Heart left ventricle (tissue), 16 donors: ENCODE measurements around the gene PITPNM1. TPM values are rescaled to one million over a fixed set of nuclear protein-coding genes. Genes with fewer than 3 reads are reported as not detected.

Experiments used
- ATAC-seq, 4 donors: fragments of 200-7000 bp; cut with Tn5 transposase; one replicate each; pipeline ENCODE4 v1.9.1; 2020 to 2022; ENCODE audit warnings: moderate library complexity in 4 of 4, mild to moderate bottlenecking in 3 of 4, moderate number of reproducible peaks in 1 of 4
- DNase-seq, 5 donors: peaks; one replicate each; pipeline ENCODE4 v3.0.0-alpha.2; 2020
- H3K27ac ChIP-seq, 12 donors: fragments of 200-600 bp; sonication (generic) in 4 of 12; one replicate each; pipeline versions ENCODE4 v1.5.0 to v1.8.0; 2016 to 2022; ENCODE audit warnings: mild to moderate bottlenecking in 2 of 12
- H3K27me3 ChIP-seq, 9 donors: fragments of 200-600 bp; sonication (generic) in 2 of 9; one replicate each; pipeline versions ENCODE4 v1.5.1 to v1.8.0; 2016 to 2022; ENCODE audit warnings: mild to moderate bottlenecking in 3 of 9
- H3K36me3 ChIP-seq, 9 donors: fragments of 200-600 bp; sonication (generic) in 2 of 9; one replicate each; pipeline versions ENCODE4 v1.5.0 to v1.8.0; 2018 to 2022; ENCODE audit warnings: mild to moderate bottlenecking in 2 of 9
- H3K4me1 ChIP-seq, 12 donors: fragments of 200-600 bp; sonication (generic) in 4 of 12; one replicate each; pipeline versions ENCODE4 v1.5.0 to v1.8.0; 2016 to 2022; ENCODE audit warnings: mild to moderate bottlenecking in 3 of 12
- H3K4me3 ChIP-seq, 12 donors: fragments of 200-600 bp; sonication (generic) in 4 of 12; one replicate each; pipeline versions ENCODE4 v1.5.0 to v1.8.0; 2017 to 2022; ENCODE audit warnings: mild to moderate bottlenecking in 9 of 12, moderate library complexity in 4 of 12
- H3K9me3 ChIP-seq, 12 donors: fragments of 200-600 bp; sonication (generic) in 4 of 12; one replicate each; pipeline versions ENCODE4 v1.5.0 to v1.8.0; 2016 to 2022; ENCODE audit warnings: mild to moderate bottlenecking in 1 of 12
- POLR2A ChIP-seq, 2 donors: fragments of 450-650 bp; IDR thresholded peaks; one replicate each; pipeline ENCODE4 v1.6.1; 2017; ENCODE audit warnings: antibody characterized with exemption in 2 of 2, mild to moderate bottlenecking in 2 of 2, moderate library complexity in 2 of 2
- WGBS, 4 donors: extraction: QIAGEN DNeasy Blood & Tissue Kit in 2 of 4; methylation state at CpG; one replicate each; pipeline versions ENCODE4 v1.1.5 to v1.1.7; 2013 to 2018; 5-methylcytosine and 5-hydroxymethylcytosine counted together
- intact Hi-C, 10 donors: fragments of 100-400 bp; cut with DNase I; formaldehyde crosslinking; loops; one replicate each; pipeline versions ENCODE4 v1.11.1 to v1.14.2; 2022
- microRNA-seq, 4 donors: library from miRNA; unstranded; fragments of <30 nt; microRNA quantifications; one replicate each; pipeline versions ENCODE4 to v1.2.0, GENCODE V29; 2017 to 2020
- polyA plus RNA-seq, 2 donors: library from polyadenylated mRNA; stranded (reverse); fragments of 200-250 nt; gene quantifications; one replicate each; pipeline ENCODE4 v1.2.3, GENCODE V29; 2013
- total RNA-seq, 9 donors: library from RNA; depleted of rRNA in 2 of 9; stranded (reverse); fragments of >200 nt in 2 of 9; fragmentation: NEBNext Ultra II Directional in 3 of 9; extraction: Animal tissue kit (Norgen Biotek cat#: 25700) in 3 of 9; gene quantifications; one replicate each; pipeline versions ENCODE4 v1.1.0 to v1.2.4, GENCODE V29; 2016 to 2023
- TF ChIP-seq, protein P1 (sequence below), 12 donors: fragments of 200-600 bp; sonication (generic) in 4 of 12; IDR thresholded peaks; one replicate each; pipeline versions ENCODE4 v1.5.0 to v1.8.0; 2018 to 2022; ENCODE audit warnings: antibody characterized with exemption in 12 of 12, mild to moderate bottlenecking in 5 of 12
- donor health status: ischemic (EF 13 %, LVEDD 7.1; RV severe dilation, severe dysfunction).
- donor health status: healthy with polysubstance abuse.
- donor health status: DM: no; HTN: yes; CAD: no.
- donor health status: DM: no; HTN: no; CAD: no.
- donor health status: ischemic (EF 25% LVEDD 6.9; RV normal size, moderate dysfunction).
- donor health status: ischemic (EF 25% LVEDD 5.7; RV mildly dilated, moderate dysfunction).
- donor health status: healthy.
- donor health status: DM: yes; HTN: yes; CAD: no.
- donor health status: ischemic (EF 35%, LVEDD 5.7; RV mildly dilated, moderate dysfunction).
- donor health status: nonischemic (EF 11% LVEDD 7.7; RV severe dilation, severe dysfunction).
- donor health status: DM: yes; HTN: yes; CAD: no.
- donor health status: PGD.
- donor health status: ischemic (EF 29% LVEDD 5.4; RV normal size, mild dysfunction).
- donor health status: nonischemic (EF 23%, LVEDD 6.1; RV moderate dilation, normal function).

The PITPNM1 gene
- total and polyA plus RNA-seq, 11 donors, result 24.2 to 69.1 (median 34.3) TPM

DNA sequence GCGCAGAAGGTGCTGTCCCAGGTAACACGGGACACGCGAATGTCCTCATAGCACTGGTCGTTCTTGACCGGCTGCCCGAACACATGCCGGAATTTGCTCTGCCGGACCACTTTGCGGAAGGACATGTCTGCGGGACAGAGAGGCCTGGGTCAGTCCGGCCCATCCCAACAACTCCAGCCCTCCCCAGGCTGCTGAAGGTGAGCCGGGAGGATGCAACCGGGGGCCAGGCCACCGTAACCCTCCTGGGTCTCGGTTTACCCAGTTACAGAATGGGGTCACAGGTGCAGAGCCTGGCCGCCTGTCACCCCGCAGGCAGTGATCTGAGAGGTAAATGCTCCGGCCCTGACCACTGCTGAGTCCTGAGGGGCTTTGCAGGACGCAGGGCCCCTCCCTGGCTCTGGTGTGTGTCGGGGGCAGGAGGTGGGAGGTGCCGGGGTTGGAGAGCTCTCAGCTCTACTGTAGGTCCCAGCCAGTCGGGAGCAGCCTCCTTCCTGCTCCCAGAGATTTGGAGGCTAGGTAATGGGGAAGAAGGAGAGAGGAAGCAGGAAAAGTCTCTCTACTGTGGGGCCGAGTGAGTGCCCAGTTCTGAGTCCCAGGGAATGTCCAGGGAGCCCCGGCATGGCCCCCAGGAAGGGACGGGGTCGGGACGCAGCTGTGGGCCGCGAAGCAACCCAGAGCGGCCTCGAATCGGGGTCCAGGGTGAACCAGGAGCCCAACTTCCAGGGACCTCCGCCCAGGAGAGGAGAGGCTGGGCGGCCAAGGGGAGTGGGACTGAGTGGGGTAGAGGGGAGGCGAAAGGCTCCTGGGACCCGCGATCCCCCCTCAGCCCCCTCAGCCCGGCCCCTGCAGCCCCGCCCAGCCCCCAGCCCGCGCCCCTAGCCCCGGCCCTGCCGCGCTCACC is 62.4 kb downstream of the PITPNM1 start:
- no peak for TF ChIP-seq POLR2A (IDR thresholded peaks at IDR 0.05)
- TF ChIP-seq, protein P1, sequence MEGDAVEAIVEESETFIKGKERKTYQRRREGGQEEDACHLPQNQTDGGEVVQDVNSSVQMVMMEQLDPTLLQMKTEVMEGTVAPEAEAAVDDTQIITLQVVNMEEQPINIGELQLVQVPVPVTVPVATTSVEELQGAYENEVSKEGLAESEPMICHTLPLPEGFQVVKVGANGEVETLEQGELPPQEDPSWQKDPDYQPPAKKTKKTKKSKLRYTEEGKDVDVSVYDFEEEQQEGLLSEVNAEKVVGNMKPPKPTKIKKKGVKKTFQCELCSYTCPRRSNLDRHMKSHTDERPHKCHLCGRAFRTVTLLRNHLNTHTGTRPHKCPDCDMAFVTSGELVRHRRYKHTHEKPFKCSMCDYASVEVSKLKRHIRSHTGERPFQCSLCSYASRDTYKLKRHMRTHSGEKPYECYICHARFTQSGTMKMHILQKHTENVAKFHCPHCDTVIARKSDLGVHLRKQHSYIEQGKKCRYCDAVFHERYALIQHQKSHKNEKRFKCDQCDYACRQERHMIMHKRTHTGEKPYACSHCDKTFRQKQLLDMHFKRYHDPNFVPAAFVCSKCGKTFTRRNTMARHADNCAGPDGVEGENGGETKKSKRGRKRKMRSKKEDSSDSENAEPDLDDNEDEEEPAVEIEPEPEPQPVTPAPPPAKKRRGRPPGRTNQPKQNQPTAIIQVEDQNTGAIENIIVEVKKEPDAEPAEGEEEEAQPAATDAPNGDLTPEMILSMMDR (IDR thresholded peaks at IDR 0.05), result no peak
- intact Hi-C loops, result loop anchor here in 2 of 10 donors (1.0 to 2.0 kb wide), 3 partner anchors 13 to 26 kb away; partner anchors contain the start of genes RPS6KB2 (in 1 of the 2) and TMEM134 (in 1 of the 2)
- H3K9me3 ChIP-seq, result no peaks in the 10 kb centered on the region
- ATAC-seq, result peak in 1 of 4 donors; percentile 4
- peak overlapping the region; percentile 62 to 97 (median 84) for H3K4me3 ChIP-seq
- H3K27me3 ChIP-seq, result no peaks in the 10 kb centered on the region
- peak overlapping the region; percentile 83 to 99 (median 96) for H3K27ac ChIP-seq
- peaks cover 0 to 57% (median 20%) of the 10 kb centered on the region in 12 donors for H3K4me1 ChIP-seq
- DNase-seq, result peak in 1 of 5 donors; percentile 21
- WGBS, 4 donors, result 15 to 48% (median 36%) methylated on average over 21 to 45 of the region's 45 CpGs
- H3K36me3 ChIP-seq, result peaks cover 0 to 38% (median 6%) of the 10 kb centered on the region in 9 donors

Small RNA genes within 50 kb of the gene (microRNA-seq; reads per million reads assigned to microRNA genes)
- gene MIR6752, result 0 to 1.0 (median 0.13) reads per million in 4 donors

Other genes starting within 250 kb of the PITPNM1 start
- 100 to 1,000 TPM in 1 of 9 donors, 10 to 100 TPM in 8; 40.1 to 107 (median 49.6) TPM for gene GRK2, start 238.9 kb downstream of the PITPNM1 start, total RNA-seq
- 10 to 100 TPM; 55.6 to 63.8 TPM for gene GRK2, start 238.9 kb downstream of the PITPNM1 start, polyA plus RNA-seq
- 10 to 100 TPM in 6 of 9 donors, 1 to 10 TPM in 3; 7.6 to 43.6 (median 12.8) TPM for gene ANKRD13D, start 216.1 kb downstream of the PITPNM1 start, total RNA-seq
- gene ANKRD13D, start 216.1 kb downstream of the PITPNM1 start, polyA plus RNA-seq, result 10 to 100 TPM; 12.3 to 17.6 TPM
- 10 to 100 TPM; 10.8 to 23.9 (median 16.8) TPM for gene SSH3, start 201.8 kb downstream of the PITPNM1 start, total RNA-seq
- 1 to 10 TPM; 8.1 to 9.4 TPM for gene SSH3, start 201.8 kb downstream of the PITPNM1 start, polyA plus RNA-seq
- gene POLD4, start 151.8 kb downstream of the PITPNM1 start, total RNA-seq, result 100 to 1,000 TPM in 1 of 9 donors, 10 to 100 TPM in 8; 36.0 to 131 (median 57.1) TPM
- gene POLD4, start 151.8 kb downstream of the PITPNM1 start, polyA plus RNA-seq, result 100 to 1,000 TPM in 1 of 2 donors, 10 to 100 TPM in 1; 83.0 to 164 TPM
- gene CLCF1, start 131.8 kb downstream of the PITPNM1 start, total RNA-seq, result 1 to 10 TPM in 5 of 9 donors, under 1 TPM in 4; 0.25 to 6.1 (median 1.7) TPM
- gene CLCF1, start 131.8 kb downstream of the PITPNM1 start, polyA plus RNA-seq, result 10 to 100 TPM in 1 of 2 donors, under 1 TPM in 1; 0.99 to 17.1 TPM
- 1 to 10 TPM; 3.5 to 9.1 (median 5.8) TPM for gene RAD9A, start 113.4 kb downstream of the PITPNM1 start, total RNA-seq
- gene RAD9A, start 113.4 kb downstream of the PITPNM1 start, polyA plus RNA-seq, result 1 to 10 TPM; 7.6 to 8.0 TPM
- gene PPP1CA, start 103.5 kb downstream of the PITPNM1 start, total RNA-seq, result 100 to 1,000 TPM in 7 of 9 donors, 10 to 100 TPM in 2; 90.3 to 151 (median 105) TPM
- 100 to 1,000 TPM in 1 of 2 donors, 10 to 100 TPM in 1; 94.4 to 207 TPM for gene PPP1CA, start 103.5 kb downstream of the PITPNM1 start, polyA plus RNA-seq
- gene TBC1D10C, start 101.3 kb downstream of the PITPNM1 start, total RNA-seq, result 10 to 100 TPM in 1 of 9 donors, 1 to 10 TPM in 4, under 1 TPM in 4; 0.14 to 14.2 (median 1.6) TPM
- gene TBC1D10C, start 101.3 kb downstream of the PITPNM1 start, polyA plus RNA-seq, result under 1 TPM; 0.61 to 0.88 TPM
- gene CARNS1, start 89.7 kb downstream of the PITPNM1 start, total RNA-seq, result 10 to 100 TPM in 5 of 9 donors, 1 to 10 TPM in 4; 3.5 to 33.6 (median 11.8) TPM
- 1 to 10 TPM in 1 of 2 donors, under 1 TPM in 1; 0.89 to 6.2 TPM for gene CARNS1, start 89.7 kb downstream of the PITPNM1 start, polyA plus RNA-seq
- 10 to 100 TPM; 19.3 to 32.8 (median 25.2) TPM for gene RPS6KB2, start 76.9 kb downstream of the PITPNM1 start, total RNA-seq
- 10 to 100 TPM; 33.3 to 36.0 TPM for gene RPS6KB2, start 76.9 kb downstream of the PITPNM1 start, polyA plus RNA-seq
- gene PTPRCAP, start 67.7 kb downstream of the PITPNM1 start, total RNA-seq, result 10 to 100 TPM in 1 of 9 donors, 1 to 10 TPM in 4, under 1 TPM in 4; 0.50 to 11.0 (median 1.3) TPM
- gene PTPRCAP, start 67.7 kb downstream of the PITPNM1 start, polyA plus RNA-seq, result 1 to 10 TPM; 1.1 to 1.4 TPM
- 10 to 100 TPM; 14.6 to 53.3 (median 21.2) TPM for gene CORO1B, start 61.9 kb downstream of the PITPNM1 start, total RNA-seq
- 10 to 100 TPM; 17.1 to 37.0 TPM for gene CORO1B, start 61.9 kb downstream of the PITPNM1 start, polyA plus RNA-seq
- not detected for gene GPR152, start 52.6 kb downstream of the PITPNM1 start, total RNA-seq
- not detected for gene GPR152, start 52.6 kb downstream of the PITPNM1 start, polyA plus RNA-seq
- gene CABP4, start 50.0 kb downstream of the PITPNM1 start, total RNA-seq, result 1 to 10 TPM in 3 of 9 donors, under 1 TPM in 5, not detected in 1; 0.25 to 4.2 (median 0.61) TPM
- under 1 TPM; 0.44 to 0.57 TPM for gene CABP4, start 50.0 kb downstream of the PITPNM1 start, polyA plus RNA-seq
- gene TMEM134, start 36.1 kb downstream of the PITPNM1 start, total RNA-seq, result 100 to 1,000 TPM in 2 of 9 donors, 10 to 100 TPM in 7; 67.0 to 146 (median 77.2) TPM
- 10 to 100 TPM; 83.6 to 86.8 TPM for gene TMEM134, start 36.1 kb downstream of the PITPNM1 start, polyA plus RNA-seq
- gene AIP, start 22.3 kb downstream of the PITPNM1 start, total RNA-seq, result 10 to 100 TPM; 41.7 to 69.2 (median 53.0) TPM
- gene AIP, start 22.3 kb downstream of the PITPNM1 start, polyA plus RNA-seq, result 10 to 100 TPM; 73.1 to 96.4 TPM
- 100 to 1,000 TPM in 2 of 9 donors, 10 to 100 TPM in 7; 37.0 to 123 (median 59.3) TPM for gene CDK2AP2, start 2.8 kb upstream of the PITPNM1 start, total RNA-seq
- 100 to 1,000 TPM in 1 of 2 donors, 10 to 100 TPM in 1; 82.7 to 461 TPM for gene CDK2AP2, start 2.8 kb upstream of the PITPNM1 start, polyA plus RNA-seq
- not detected for gene CABP2, start 18.1 kb upstream of the PITPNM1 start, total RNA-seq
- not detected for gene CABP2, start 18.1 kb upstream of the PITPNM1 start, polyA plus RNA-seq
- 100 to 1,000 TPM; 294 to 830 (median 341) TPM for gene GSTP1, start 78.4 kb upstream of the PITPNM1 start, total RNA-seq
- 100 to 1,000 TPM; 549 to 576 TPM for gene GSTP1, start 78.4 kb upstream of the PITPNM1 start, polyA plus RNA-seq
- 100 to 1,000 TPM; 340 to 897 (median 583) TPM for gene NDUFV1, start 101.6 kb upstream of the PITPNM1 start, total RNA-seq
- gene NDUFV1, start 101.6 kb upstream of the PITPNM1 start, polyA plus RNA-seq, result 100 to 1,000 TPM; 342 to 401 TPM
- gene NUDT8, start 124.6 kb upstream of the PITPNM1 start, total RNA-seq, result 10 to 100 TPM; 35.6 to 85.1 (median 49.3) TPM
- gene NUDT8, start 124.6 kb upstream of the PITPNM1 start, polyA plus RNA-seq, result 100 to 1,000 TPM in 1 of 2 donors, 10 to 100 TPM in 1; 29.1 to 110 TPM
- under 1 TPM in 1 of 9 donors, not detected in 8; 0.30 TPM for gene TBX10, start 134.4 kb upstream of the PITPNM1 start, total RNA-seq
- gene TBX10, start 134.4 kb upstream of the PITPNM1 start, polyA plus RNA-seq, result under 1 TPM in 1 of 2 donors, not detected in 1; 0.11 TPM
- not detected for gene ACY3, start 145.4 kb upstream of the PITPNM1 start, total RNA-seq
- gene ACY3, start 145.4 kb upstream of the PITPNM1 start, polyA plus RNA-seq, result not detected
- not detected for gene ALDH3B2, start 169.3 kb upstream of the PITPNM1 start, total RNA-seq
- not detected for gene ALDH3B2, start 169.3 kb upstream of the PITPNM1 start, polyA plus RNA-seq